ENCODE measurements around the gene NDFIP1.

The NDFIP1 gene, protein sequence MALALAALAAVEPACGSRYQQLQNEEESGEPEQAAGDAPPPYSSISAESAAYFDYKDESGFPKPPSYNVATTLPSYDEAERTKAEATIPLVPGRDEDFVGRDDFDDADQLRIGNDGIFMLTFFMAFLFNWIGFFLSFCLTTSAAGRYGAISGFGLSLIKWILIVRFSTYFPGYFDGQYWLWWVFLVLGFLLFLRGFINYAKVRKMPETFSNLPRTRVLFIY

GRCh38 chr5:142108432-142109330 lies at the start of gene NDFIP1:
NDFIP1 (plus strand) TSS chr5:142108779; CDS start chr5:142108975, 196 bp downstream.
- peak within 1 kb of the TSS; percentile 74 for H3K4me3 ChIP-seq (ENCODE audit: low read depth, low read length)
- peak; percentile 69 for TF ChIP-seq POLR2A (IDR thresholded peaks at IDR 0.05; ENCODE audit: extremely low read depth, insufficient read length)
- peak; percentile 26; the same call in 1 of the 2 replicates for TF ChIP-seq MYC (IDR thresholded peaks at IDR 0.05; ENCODE audit: low read depth, low read length)
- TF ChIP-seq, protein P1, sequence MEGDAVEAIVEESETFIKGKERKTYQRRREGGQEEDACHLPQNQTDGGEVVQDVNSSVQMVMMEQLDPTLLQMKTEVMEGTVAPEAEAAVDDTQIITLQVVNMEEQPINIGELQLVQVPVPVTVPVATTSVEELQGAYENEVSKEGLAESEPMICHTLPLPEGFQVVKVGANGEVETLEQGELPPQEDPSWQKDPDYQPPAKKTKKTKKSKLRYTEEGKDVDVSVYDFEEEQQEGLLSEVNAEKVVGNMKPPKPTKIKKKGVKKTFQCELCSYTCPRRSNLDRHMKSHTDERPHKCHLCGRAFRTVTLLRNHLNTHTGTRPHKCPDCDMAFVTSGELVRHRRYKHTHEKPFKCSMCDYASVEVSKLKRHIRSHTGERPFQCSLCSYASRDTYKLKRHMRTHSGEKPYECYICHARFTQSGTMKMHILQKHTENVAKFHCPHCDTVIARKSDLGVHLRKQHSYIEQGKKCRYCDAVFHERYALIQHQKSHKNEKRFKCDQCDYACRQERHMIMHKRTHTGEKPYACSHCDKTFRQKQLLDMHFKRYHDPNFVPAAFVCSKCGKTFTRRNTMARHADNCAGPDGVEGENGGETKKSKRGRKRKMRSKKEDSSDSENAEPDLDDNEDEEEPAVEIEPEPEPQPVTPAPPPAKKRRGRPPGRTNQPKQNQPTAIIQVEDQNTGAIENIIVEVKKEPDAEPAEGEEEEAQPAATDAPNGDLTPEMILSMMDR (IDR thresholded peaks at IDR 0.05; ENCODE audit: low read depth, low read length): no peak
- TF ChIP-seq, protein P2, sequence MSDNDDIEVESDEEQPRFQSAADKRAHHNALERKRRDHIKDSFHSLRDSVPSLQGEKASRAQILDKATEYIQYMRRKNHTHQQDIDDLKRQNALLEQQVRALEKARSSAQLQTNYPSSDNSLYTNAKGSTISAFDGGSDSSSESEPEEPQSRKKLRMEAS (IDR thresholded peaks at IDR 0.05; ENCODE audit: low read depth, low read length): no peak
- DNase-seq (ENCODE audit: low read depth): peak; percentile 85

- TF ChIP-seq MYC (IDR thresholded peaks at IDR 0.05; ENCODE audit: low read depth, low read length) (no peak), POLR2A (IDR thresholded peaks at IDR 0.05; ENCODE audit: extremely low read depth, insufficient read length) (no peak)
- TF ChIP-seq, protein P2 (IDR thresholded peaks at IDR 0.05; ENCODE audit: low read depth, low read length): no peak
- TF ChIP-seq, protein P1 (IDR thresholded peaks at IDR 0.05; ENCODE audit: low read depth, low read length): no peak
- no peak overlapping the region for H3K4me3 ChIP-seq (ENCODE audit: low read depth, low read length)
- peak; percentile 10 for DNase-seq (ENCODE audit: low read depth)
Observed at GRCh38 chr5:142059304-142059940, 49.2 kb upstream of the NDFIP1 start.

DNA sequence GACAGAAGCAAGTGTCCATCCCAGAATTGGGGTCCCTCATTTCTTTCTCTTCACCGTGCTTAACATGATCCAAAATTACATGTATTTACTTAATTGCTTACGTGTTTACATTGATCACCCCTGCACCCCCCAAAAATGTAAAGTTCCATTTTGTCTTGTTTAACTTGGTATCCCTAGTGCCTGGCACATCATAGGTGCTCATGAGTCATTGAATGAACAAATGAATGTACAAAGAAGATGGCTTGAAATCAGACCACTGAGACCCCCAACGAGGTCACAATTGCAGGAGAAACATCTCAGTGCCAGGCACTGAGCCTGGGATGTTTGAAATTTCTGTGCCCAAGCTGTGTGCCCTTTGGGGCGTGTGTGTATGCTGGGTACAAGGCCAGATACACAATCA lies 45.2 kb upstream of the NDFIP1 start:
- DNase-seq (ENCODE audit: low read depth): no peak
- TF ChIP-seq, protein P2 (IDR thresholded peaks at IDR 0.05; ENCODE audit: low read depth, low read length): no peak
- TF ChIP-seq, protein P1 (IDR thresholded peaks at IDR 0.05; ENCODE audit: low read depth, low read length): no peak
- TF ChIP-seq POLR2A (IDR thresholded peaks at IDR 0.05; ENCODE audit: extremely low read depth, insufficient read length) (no peak), MYC (IDR thresholded peaks at IDR 0.05; ENCODE audit: low read depth, low read length) (no peak)
- H3K4me3 ChIP-seq (ENCODE audit: low read depth, low read length): no peak overlapping the region

- H3K4me3 ChIP-seq (ENCODE audit: low read depth, low read length): no peak overlapping the region
- DNase-seq (ENCODE audit: low read depth): peak; percentile 30
- TF ChIP-seq MYC (IDR thresholded peaks at IDR 0.05; ENCODE audit: low read depth, low read length): no peak
- no peak for TF ChIP-seq POLR2A (IDR thresholded peaks at IDR 0.05; ENCODE audit: extremely low read depth, insufficient read length)
- TF ChIP-seq, protein P2 (IDR thresholded peaks at IDR 0.05; ENCODE audit: low read depth, low read length): no peak
- TF ChIP-seq, protein P1 (IDR thresholded peaks at IDR 0.05; ENCODE audit: low read depth, low read length): no peak
Observed at GRCh38 chr5:142063878-142064331, 44.7 kb upstream of the NDFIP1 start.

DNA sequence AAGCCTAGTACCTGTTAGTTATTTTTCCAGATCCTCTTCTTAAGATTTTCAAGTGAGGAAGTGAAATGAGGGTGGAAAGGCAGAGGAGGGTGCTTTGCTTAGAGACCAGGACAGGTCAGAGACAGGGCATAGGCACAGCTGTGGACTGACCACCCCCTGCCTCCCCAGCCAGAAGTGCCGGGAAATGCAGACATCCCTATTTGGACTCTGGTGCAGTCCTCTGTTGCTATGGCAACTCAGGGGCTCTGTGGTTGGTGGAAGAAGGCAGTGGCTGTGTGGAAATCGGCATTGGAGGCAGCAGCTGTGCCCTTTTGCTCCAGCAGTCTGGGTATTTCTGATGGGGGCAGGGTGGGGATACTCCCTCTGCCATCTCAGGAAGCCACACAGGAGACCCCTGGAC lies 43.3 kb upstream of the NDFIP1 start:
- peak; percentile 30 for DNase-seq (ENCODE audit: low read depth)
- H3K4me3 ChIP-seq (ENCODE audit: low read depth, low read length): no peak overlapping the region
- TF ChIP-seq POLR2A (IDR thresholded peaks at IDR 0.05; ENCODE audit: extremely low read depth, insufficient read length): no peak
- TF ChIP-seq, protein P1 (IDR thresholded peaks at IDR 0.05; ENCODE audit: low read depth, low read length): no peak
- TF ChIP-seq, protein P2 (IDR thresholded peaks at IDR 0.05; ENCODE audit: low read depth, low read length): no peak
- no peak for TF ChIP-seq MYC (IDR thresholded peaks at IDR 0.05; ENCODE audit: low read depth, low read length)

Measured in NB4 (cell line).